Measurements from ENCODE around the gene ITFG2. TPM values are rescaled to one million over a fixed set of nuclear protein-coding genes. Genes with fewer than 3 reads are reported as not detected.

Gene ITFG2
- 10 to 100 TPM; 10.9 to 20.4 (median 13.3) TPM for total RNA-seq
- polyA plus RNA-seq, result 10 to 100 TPM; 10.4 to 30.3 TPM
- long read RNA-seq, donor 1, transcript ITFG2-201 (12 exons, 2,361 nt), result major isoform, 9 of 35 reads
- long read RNA-seq, donor 1, transcript ITFG2-211 (4 exons, 587 nt), result minor isoform, 6 of 35 reads
- long read RNA-seq, donor 1, partial matches to known transcripts, result 3 of 35 reads
- long read RNA-seq, donor 1, other reads (novel, unspliced or antisense), result 17 of 35 reads
- long read RNA-seq, donor 2, transcript ITFG2-201 (12 exons, 2,361 nt), result major isoform, 16 of 36 reads
- long read RNA-seq, donor 2, partial matches to known transcripts, result 3 of 36 reads
- long read RNA-seq, donor 2, other reads (novel, unspliced or antisense), result 15 of 36 reads
- long read RNA-seq, donor 3, transcript ITFG2-201 (12 exons, 2,361 nt), result major isoform, 21 of 50 reads
- long read RNA-seq, donor 3, partial matches to known transcripts, result 7 of 50 reads
- long read RNA-seq, donor 3, other reads (novel, unspliced or antisense), result 19 of 50 reads

GRCh38 chr12:2812290-2813213 is at the start of gene ITFG2:
ITFG2 (plus strand) TSS chr12:2812668; CDS start chr12:2812761, 93 bp downstream.
- H3K4me3 ChIP-seq, result peak within 1 kb of the TSS; percentile 36 to 88 (median 70)
- TF ChIP-seq CTCF (IDR thresholded peaks at IDR 0.05), result peak in 1 of 9 donors; percentile 16
- peaks cover 3 to 26% (median 21%) of the 10 kb centered on the region in 9 donors for H3K4me1 ChIP-seq
- H3K27ac ChIP-seq, result peak within 1 kb of the TSS; percentile 83 to 99 (median 92)
- intact Hi-C loops (cut with DNase I), result loop anchor here in 2 of 10 donors (2.0 kb wide), 2 partner anchors 16 to 18 kb away; partner anchors contain the start of gene FKBP4 (in 1 of the 2)
- 0 to 1% methylated on average over 48 of the region's 48 CpGs for WGBS, 2 donors
- no peaks in the 10 kb centered on the region for H3K27me3 ChIP-seq
- H3K36me3 ChIP-seq, result peaks cover 0 to 26% (median 4%) of the 10 kb centered on the region in 9 donors
- no peaks in the 10 kb centered on the region for H3K9me3 ChIP-seq
- ATAC-seq (peak; percentile 97 to 99 (median 98)), DNase-seq (peak; percentile 98 to 99)

GRCh38 chr12:2764398-2764797 is 48.1 kb upstream of the ITFG2 start:
- Histone ChIP-seq H3K27me3 (no peaks in the 10 kb centered on the region), H3K27ac (no peak overlapping the region), H3K36me3 (peaks cover 0 to 4% (median 0%) of the 10 kb centered on the region in 9 donors), H3K4me3 (no peak overlapping the region), H3K9me3 (no peaks in the 10 kb centered on the region), H3K4me1 (no peaks in the 10 kb centered on the region)
- DNase-seq (no peak), ATAC-seq (no peak)
- intact Hi-C loops (cut with DNase I), result no loop called here
- TF ChIP-seq CTCF (IDR thresholded peaks at IDR 0.05), result no peak

GRCh38 chr12:2765052-2765451 is 47.4 kb upstream of the ITFG2 start:
- H3K9me3 ChIP-seq, result no peaks in the 10 kb centered on the region
- DNase-seq, result no peak

More at GRCh38 chr12:2765052-2765451, 47.4 kb upstream of the ITFG2 start:
- Histone ChIP-seq H3K4me3 (no peak overlapping the region), H3K4me1 (no peaks in the 10 kb centered on the region), H3K27ac (no peak overlapping the region), H3K27me3 (no peaks in the 10 kb centered on the region), H3K36me3 (peaks cover 0 to 4% (median 0%) of the 10 kb centered on the region in 9 donors)
- intact Hi-C loops (cut with DNase I), result no loop called here
- no peak for ATAC-seq
- no peak for TF ChIP-seq CTCF (IDR thresholded peaks at IDR 0.05)
- 86 to 90% methylated on average over 4 of the region's 4 CpGs for WGBS, 2 donors

All from heart right ventricle (tissue), 16 donors.